ENCODE data around the gene ITGA3. TPM values are rescaled to one million over a fixed set of nuclear protein-coding genes. Genes with fewer than 3 reads are reported as not detected.

The ITGA3 gene
- polyA plus RNA-seq, 1 of the 3 experiments (the other 2 are of a cell fraction) = 766 TPM

- peak; percentile 68 for TF ChIP-seq REST (IDR thresholded peaks at IDR 0.05; ENCODE audit: low read depth, low read length)
- TF ChIP-seq SIN3A (IDR thresholded peaks at IDR 0.05; ENCODE audit: borderline replicate concordance, low read depth, low read length) = peak; percentile 18; the same call in 1 of the 2 replicates
- no peak for TF ChIP-seq SMC3 (IDR thresholded peaks at IDR 0.05; ENCODE audit: low read depth, low read length)
- TF ChIP-seq ZBTB33 (IDR thresholded peaks at IDR 0.05; ENCODE audit: borderline replicate concordance, low read depth) = peak; percentile 6; the same call in 1 of the 2 replicates
- TF ChIP-seq POLR2AphosphoS5 (IDR thresholded peaks at IDR 0.05; ENCODE audit: low read depth, low read length) = peak; percentile 64; the same call in 1 of the 2 replicates
- peak; percentile 62 for TF ChIP-seq USF1 (IDR thresholded peaks at IDR 0.05; ENCODE audit: borderline replicate concordance, low read depth)
- TF ChIP-seq JUND (IDR thresholded peaks at IDR 0.05) = peak; percentile 93
Measured at GRCh38 chr17:50027881-50028735, 27.8 kb upstream of the ITGA3 start (continued).

- no peaks in the 10 kb centered on the region for H4K20me1 ChIP-seq (ENCODE audit: insufficient read depth)
- peak overlapping the region; percentile 89 for H3K9ac ChIP-seq
- H3K4me3 ChIP-seq (ENCODE audit: low read depth in 2 of 2, low read length in 1 of 2) = no peak overlapping the region
- no peaks in the 10 kb centered on the region for H3K9me2 ChIP-seq
- peak; percentile 21 for DNase-seq
- peaks cover 13% of the 10 kb centered on the region; the same call in 1 of the 2 replicates for H3K79me2 ChIP-seq (ENCODE audit: insufficient read depth)
- WGBS (ENCODE audit: low lambda C conversion rate) = 74% methylated on average over 6 of the region's 6 CpGs
- ChIA-PET POLR2A (no interaction called here), CTCF (interaction anchor here (0.7 to 15.7 kb wide), 18 partner anchors 10 to 590 kb away, joined by 3 to 353 read pairs (median 7); partner anchors contain the start of genes ITGA3 and PDK2)
- peak overlapping the region; percentile 36; the same call in 1 of the 2 replicates for H2AFZ ChIP-seq (ENCODE audit: low read depth)
- H3K4me1 ChIP-seq (ENCODE audit: control insufficient read depth in 1 of 2, insufficient read depth in 2 of 2, low read depth in 1 of 2, low read length in 1 of 2) = peaks cover 16 to 32% of the 10 kb centered on the region in 2 experiments; a peak in 3 of 4 replicates
- peak overlapping the region; percentile 98 for H3K4me2 ChIP-seq
- no peaks in the 10 kb centered on the region for H3K9me3 ChIP-seq
- H3K36me3 ChIP-seq (replicated peaks in 1 of 2; ENCODE audit: control insufficient read depth in 1 of 2, insufficient read depth in 2 of 2, low read length in 1 of 2) = no peaks in the 10 kb centered on the region
- peak overlapping the region; percentile 74 to 99; a peak in 3 of 4 replicates for H3K27ac ChIP-seq (ENCODE audit: low read depth in 2 of 2, low read length in 1 of 2)
- H3F3A ChIP-seq (replicated peaks; ENCODE audit: insufficient read depth) = peaks cover 61% of the 10 kb centered on the region
- no peaks in the 10 kb centered on the region for H3K27me3 ChIP-seq (ENCODE audit: insufficient read depth)
- TF ChIP-seq GABPA (IDR thresholded peaks at IDR 0.05; ENCODE audit: low read depth) (no peak), PBX3 (IDR thresholded peaks at IDR 0.05) (no peak), CHD2 (IDR thresholded peaks at IDR 0.05; ENCODE audit: low read length, partially characterized antibody) (no peak), TEAD4 (IDR thresholded peaks at IDR 0.05; ENCODE audit: borderline replicate concordance, insufficient read depth) (no peak), RFX5 (IDR thresholded peaks at IDR 0.05; ENCODE audit: low read length) (no peak), MAX (IDR thresholded peaks at IDR 0.05; ENCODE audit: low read depth) (no peak), POLR2AphosphoS5 (IDR thresholded peaks at IDR 0.05; ENCODE audit: low read depth, low read length) (no peak), NRF1 (IDR thresholded peaks at IDR 0.05; ENCODE audit: low read depth, low read length) (no peak), FOXJ3 (CRISPR knock-in tag; IDR thresholded peaks at IDR 0.05) (no peak), SMC3 (IDR thresholded peaks at IDR 0.05; ENCODE audit: low read depth, low read length) (no peak), JUND (IDR thresholded peaks at IDR 0.05) (no peak), REST (IDR thresholded peaks at IDR 0.05; ENCODE audit: low read depth, low read length) (no peak), MEF2A (IDR thresholded peaks at IDR 0.05; ENCODE audit: borderline replicate concordance, low read depth) (no peak)
Measured at GRCh38 chr17:50028736-50029120, 27.2 kb upstream of the ITGA3 start.
